Measurements from ENCODE around the gene KIAA1586. TPM values are rescaled to one million over a fixed set of nuclear protein-coding genes. Genes with fewer than 3 reads are reported as not detected.
A peak's percentile ranks its signal among the peaks of the same experiment; 100 is the strongest.
"Not testable (repeated sequence)": the region's sequence is repeated elsewhere in the genome, so short reads cannot be mapped to it uniquely, and the experiment has no call there.

Gene KIAA1586
- total and polyA plus RNA-seq, 2 of the 13 experiments (the other 11 are each of a cell fraction or from before 2014, with no cell fraction given), result 5.5 to 16.9 TPM

- TF ChIP-seq PAXIP1 (CRISPR knock-in tag; conservative IDR thresholded peaks at IDR 0.05) (no peak), CTCF (CRISPR knock-in tag; IDR thresholded peaks at IDR 0.05) (peak; percentile 18; the same call in 1 of the 2 replicates), ZNF605 (CRISPR knock-in tag; IDR thresholded peaks at IDR 0.05) (no peak), HIC2 (CRISPR knock-in tag; IDR thresholded peaks at IDR 0.05; ENCODE audit: low read depth) (0 out of 2 replicates have a peak, but pooled peaks have one; percentile 30), MXD4 (CRISPR knock-in tag; IDR thresholded peaks at IDR 0.05) (no peak), TP53 (CRISPR knock-in tag; conservative IDR thresholded peaks at IDR 0.05) (no peak), RFX3 (CRISPR knock-in tag; IDR thresholded peaks at IDR 0.05) (no peak)
- TF ChIP-seq, protein P1, sequence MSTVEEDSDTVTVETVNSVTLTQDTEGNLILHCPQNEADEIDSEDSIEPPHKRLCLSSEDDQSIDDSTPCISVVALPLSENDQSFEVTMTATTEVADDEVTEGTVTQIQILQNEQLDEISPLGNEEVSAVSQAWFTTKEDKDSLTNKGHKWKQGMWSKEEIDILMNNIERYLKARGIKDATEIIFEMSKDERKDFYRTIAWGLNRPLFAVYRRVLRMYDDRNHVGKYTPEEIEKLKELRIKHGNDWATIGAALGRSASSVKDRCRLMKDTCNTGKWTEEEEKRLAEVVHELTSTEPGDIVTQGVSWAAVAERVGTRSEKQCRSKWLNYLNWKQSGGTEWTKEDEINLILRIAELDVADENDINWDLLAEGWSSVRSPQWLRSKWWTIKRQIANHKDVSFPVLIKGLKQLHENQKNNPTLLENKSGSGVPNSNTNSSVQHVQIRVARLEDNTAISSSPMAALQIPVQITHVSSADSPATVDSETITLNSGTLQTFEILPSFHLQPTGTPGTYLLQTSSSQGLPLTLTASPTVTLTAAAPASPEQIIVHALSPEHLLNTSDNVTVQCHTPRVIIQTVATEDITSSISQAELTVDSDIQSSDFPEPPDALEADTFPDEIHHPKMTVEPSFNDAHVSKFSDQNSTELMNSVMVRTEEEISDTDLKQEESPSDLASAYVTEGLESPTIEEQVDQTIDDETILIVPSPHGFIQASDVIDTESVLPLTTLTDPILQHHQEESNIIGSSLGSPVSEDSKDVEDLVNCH (CRISPR knock-in tag; IDR thresholded peaks at IDR 0.05), result no peak
These were observed 6.5 kb upstream of the KIAA1586 start (continued) for GRCh38 chr6:57040011-57040410.

DNA sequence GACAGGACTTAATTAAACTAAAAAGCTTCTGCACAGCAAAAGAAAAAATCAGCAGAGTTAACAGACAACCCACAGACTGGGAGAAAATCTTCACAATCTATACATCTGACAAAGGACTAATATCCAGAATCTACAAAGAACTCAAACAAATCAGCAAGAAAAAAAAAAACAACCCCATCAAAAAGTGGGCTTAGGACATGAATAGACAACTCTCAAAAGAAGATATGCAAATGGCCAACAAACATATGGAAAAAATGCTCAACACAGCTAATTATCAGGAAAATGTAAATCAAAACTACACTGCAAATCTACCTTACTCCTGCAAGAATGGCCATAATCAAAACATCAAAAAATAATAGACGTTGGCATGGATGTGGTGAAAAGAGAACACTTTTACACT, 2.4 kb upstream of the KIAA1586 start:
- in situ Hi-C loops (cut with HindIII; ENCODE audit: extremely low pct_ligation_motif_present, low pct_unique_long_range_greater_than_20kb), result loop anchor here (25.0 kb wide), 1 partner anchor 268 kb away; the partner anchor contains the start of gene PRIM2
- FAIRE-seq; H3K9me3 ChIP-seq (ENCODE audit: low read length); CTCF ChIA-PET (ENCODE audit: low intra/inter-chr PET ratio, low total read pairs); H3K27me3 ChIP-seq (ENCODE audit: control insufficient read depth in 1 of 2, insufficient read depth in 2 of 2, low read length in 2 of 2); POLR2A ChIA-PET; H3K4me3 ChIP-seq (replicated peaks in 1 of 3; ENCODE audit: insufficient read depth in 1 of 3, low read depth in 2 of 3, low read length in 3 of 3); H2AFZ ChIP-seq (ENCODE audit: low read length); ATAC-seq; H3K4me2 ChIP-seq (ENCODE audit: low read depth, low read length); DNase-seq (ENCODE audit: low spot score); H3K36me3 ChIP-seq (replicated peaks in 1 of 2; ENCODE audit: control insufficient read depth in 1 of 2, insufficient read depth in 2 of 2, low read length in 2 of 2); H3K27ac ChIP-seq (ENCODE audit: extremely low read length, insufficient read depth, low read length); H4K20me1 ChIP-seq (ENCODE audit: insufficient read depth, low read length); H3K9ac ChIP-seq (ENCODE audit: insufficient read depth, low read depth, low read length); intact Hi-C loops (cut with micrococcal nuclease; ENCODE audit: unreplicated experiment); BruUV-seq (replicated peaks): not testable (repeated sequence)
- peaks cover 13% of the 10 kb centered on the region for H3K79me2 ChIP-seq (ENCODE audit: insufficient read depth, low read length)
- WGBS (ENCODE audit: low lambda C conversion rate), result 8% methylated on average over 1 of the region's 1 CpG
- peaks cover 21% of the 10 kb centered on the region for H3K4me1 ChIP-seq (ENCODE audit: insufficient read depth, low read length)
